A549 (cell line): ENCODE measurements around the gene CHCHD6. TPM values are rescaled to one million over a fixed set of nuclear protein-coding genes. Genes with fewer than 3 reads are reported as not detected.

ENCODE experiments used
- ATAC-seq, 2 experiments: fragments of 200-7000 bp in 1 of 2; fragments of >200 bp in 1 of 2; cut with Nextera tagmentation in 1 of 2; cut with Tn5 transposase in 1 of 2; 3 replicates each; pipeline versions ENCODE4 v1.8.0 to v1.9.1; 2018 to 2020; ENCODE audit warnings: mild to moderate bottlenecking in 1 of 2, moderate library complexity in 1 of 2
- CTCF ChIA-PET: fragments of 300-600 bp; sonication (Branson Sonifier 250); formaldehyde crosslinking; extraction: SDS; loops from one replicate; lab custom pipeline; 2021; ENCODE audit warnings: antibody characterized with exemption, inconsistent platforms; lab: Yijun Ruan, JAX
- POLR2A ChIA-PET: fragments of 350-600 bp; formaldehyde crosslinking; extraction: SDS; loops from one replicate; lab custom pipeline; 2021; ENCODE audit warnings: antibody characterized with exemption, inconsistent platforms; lab: Yijun Ruan, JAX
- DNase-seq, 2 experiments: peaks; one replicate each; pipeline versions ENCODE4 v3.0.0 to v3.0.0-alpha.2; 2011 to 2016; ENCODE audit warnings: low read depth in 1 of 2, low spot score in 1 of 2
- FAIRE-seq: peaks from 2 replicates; lab custom pipeline; 2011; peaks lifted over from hg19 to GRCh38; lab: Jason Lieb, UNC
- H3K27ac ChIP-seq, 2 experiments: fragments of >200 bp; sonication (Bioruptor Twin); formaldehyde crosslinking; 3 replicates each; pipeline ENCODE4 v1.5.1; 2016 to 2017
- H3K4me1 ChIP-seq: fragments of >200 bp; sonication (Bioruptor Twin); formaldehyde crosslinking; 3 replicates; pipeline ENCODE4 v1.6.1; 2016
- H3K4me2 ChIP-seq: fragments of >200 bp; sonication (Bioruptor Twin); formaldehyde crosslinking; 3 replicates; pipeline ENCODE4 v1.6.1; 2016
- H3K4me3 ChIP-seq: fragments of >200 bp; sonication (Bioruptor Twin); formaldehyde crosslinking; 3 replicates; pipeline ENCODE4 v1.5.1; 2016
- H3K9me3 ChIP-seq: fragments of >200 bp; sonication (Bioruptor Twin); formaldehyde crosslinking; 3 replicates; pipeline ENCODE4 v1.6.1; 2016
- ATOH8 ChIP-seq: fragments of 250-450 bp; sonication (Bioruptor Pico); IDR thresholded peaks from 2 replicates; pipeline ENCODE4 v1.5.0; 2020; ENCODE audit warnings: low read depth, mild to moderate bottlenecking, moderate library complexity
- BCL3 ChIP-seq: fragments of >200 bp; sonication (Bioruptor Twin); formaldehyde crosslinking; IDR thresholded peaks from 3 replicates; pipeline ENCODE4 v1.6.1; 2016
- CEBPB ChIP-seq, 2 experiments: fragments of >200 bp in 1 of 2; sonication (Bioruptor Twin) in 1 of 2; formaldehyde crosslinking in 1 of 2; IDR thresholded peaks; 2 replicates each; pipeline ENCODE4 v1.6.1; 2012 to 2016
- CHD4 ChIP-seq: fragments of 200-600 bp; sonication (generic); IDR thresholded peaks from 2 replicates; pipeline ENCODE4 v1.6.1; 2016; ENCODE audit warnings: antibody characterized with exemption, mild to moderate bottlenecking, borderline replicate concordance
- E2F6 ChIP-seq: IDR thresholded peaks from 2 replicates; pipeline ENCODE4 v1.6.1; 2012; ENCODE audit warnings: low read depth, borderline replicate concordance
- EHMT2 ChIP-seq: fragments of 200-600 bp; sonication (generic); IDR thresholded peaks from 2 replicates; pipeline ENCODE4 v1.6.1; 2016; ENCODE audit warnings: antibody characterized with exemption, low read depth, mild to moderate bottlenecking, moderate library complexity
- ELK1 ChIP-seq: fragments of 150-350 bp; IDR thresholded peaks from 2 replicates; pipeline ENCODE4 v1.6.1; 2014; ENCODE audit warnings: low read depth, mild to moderate bottlenecking, low read length
- EP300 ChIP-seq, 2 experiments: fragments of >200 bp; sonication (Bioruptor Twin); formaldehyde crosslinking; IDR thresholded peaks; 2 replicates in 1 of 2; 3 replicates in 1 of 2; pipeline ENCODE4 v1.6.1; 2016 to 2017
- FOSL2 ChIP-seq, 2 experiments: fragments of 450-650 bp in 1 of 2; fragments of >200 bp in 1 of 2; sonication (Bioruptor Twin) in 1 of 2; formaldehyde crosslinking; IDR thresholded peaks; 2 replicates each; pipeline versions ENCODE4 v1.5.0 to v1.6.1; 2016 to 2020; ENCODE audit warnings: mild to moderate bottlenecking in 1 of 2, moderate library complexity in 1 of 2
- FOXS1 ChIP-seq: fragments of 250-450 bp; sonication (Bioruptor Pico); IDR thresholded peaks from 2 replicates; pipeline ENCODE4 v1.5.0; 2020; ENCODE audit warnings: mild to moderate bottlenecking, moderate library complexity
- GATA3 ChIP-seq: IDR thresholded peaks from 2 replicates; pipeline ENCODE4 v1.6.1; 2012; ENCODE audit warnings: borderline replicate concordance
- HES2 ChIP-seq: fragments of >200 bp; sonication (Bioruptor Twin); formaldehyde crosslinking; IDR thresholded peaks from 2 replicates; pipeline ENCODE4 v1.6.1; 2016
- HMGXB4 ChIP-seq: fragments of 250-450 bp; sonication (Bioruptor Pico); IDR thresholded peaks from 2 replicates; pipeline ENCODE4 v1.5.0; 2021; ENCODE audit warnings: mild to moderate bottlenecking, moderate library complexity, borderline replicate concordance
- HOXB13 ChIP-seq: fragments of 250-450 bp; sonication (Bioruptor Pico); IDR thresholded peaks from 2 replicates; pipeline ENCODE4 v1.5.0; 2020; ENCODE audit warnings: low read depth, mild to moderate bottlenecking, moderate library complexity
- HOXB5 ChIP-seq: fragments of 250-450 bp; sonication (Bioruptor Pico); IDR thresholded peaks from 2 replicates; pipeline ENCODE4 v1.5.0; 2020; ENCODE audit warnings: mild to moderate bottlenecking, moderate library complexity
- JUN ChIP-seq, 2 experiments: fragments of >200 bp; sonication (Bioruptor Twin); formaldehyde crosslinking; IDR thresholded peaks; 2 replicates in 1 of 2; 3 replicates in 1 of 2; pipeline ENCODE4 v1.6.1; 2016 to 2017
- MAFK ChIP-seq: fragments of 450-650 bp; IDR thresholded peaks from 2 replicates; pipeline ENCODE4 v1.6.1; 2014; ENCODE audit not compliant: partially characterized antibody
- MAX ChIP-seq: IDR thresholded peaks from 2 replicates; pipeline ENCODE4 v1.6.1; 2012
- MAZ ChIP-seq: fragments of 150-350 bp; IDR thresholded peaks from 2 replicates; pipeline ENCODE4 v1.6.1; 2014; ENCODE audit warnings: antibody characterized with exemption, low read depth, low read length, borderline replicate concordance
- NFE2L2 ChIP-seq: fragments of 150-350 bp; conservative IDR thresholded peaks from 2 replicates; pipeline ENCODE4 v1.6.1; 2014; ENCODE audit warnings: low read length
- PBX3 ChIP-seq: IDR thresholded peaks from 2 replicates; pipeline ENCODE4 v1.6.1; 2012
- PHF8 ChIP-seq: fragments of 200-600 bp; sonication (generic); IDR thresholded peaks from 2 replicates; pipeline ENCODE4 v1.6.1; 2016; ENCODE audit warnings: low read depth, mild to moderate bottlenecking, antibody characterized with exemption, moderate library complexity, borderline replicate concordance
- POLR2AphosphoS2 ChIP-seq: conservative IDR thresholded peaks from 2 replicates; pipeline ENCODE4 v1.6.1; 2012; ENCODE audit warnings: low read length, improper control_type of control experiment, inconsistent platforms
- SMC3 ChIP-seq: fragments of >200 bp; sonication (Bioruptor Twin); formaldehyde crosslinking; IDR thresholded peaks from 3 replicates; pipeline ENCODE4 v1.6.1; 2018; ENCODE audit warnings: inconsistent platforms
- SREBF2 ChIP-seq: fragments of 450-650 bp; IDR thresholded peaks from 2 replicates; pipeline ENCODE4 v1.6.1; 2014; ENCODE audit warnings: mild to moderate bottlenecking, moderate library complexity
- TP53 ChIP-seq: fragments of 250-450 bp; sonication (Bioruptor Pico); IDR thresholded peaks from 2 replicates; pipeline ENCODE4 v1.5.0; 2021; ENCODE audit warnings: mild to moderate bottlenecking, moderate library complexity
- ZFP36 ChIP-seq: fragments of 450-650 bp; IDR thresholded peaks from 2 replicates; pipeline ENCODE4 v1.6.1; 2014; ENCODE audit warnings: borderline replicate concordance; ENCODE audit not compliant: partially characterized antibody
- ZNF302 ChIP-seq: fragments of 250-450 bp; sonication (Bioruptor Pico); IDR thresholded peaks from 2 replicates; pipeline ENCODE4 v1.9.0; 2021; ENCODE audit warnings: inconsistent platforms, mild to moderate bottlenecking, moderate library complexity
- WGBS: methylation state at CpG from one replicate; pipeline ENCODE4 v1.1.6; 2017; ENCODE audit errors: missing lambda C conversion rate; 5-methylcytosine and 5-hydroxymethylcytosine counted together
- polyA plus RNA-seq, 4 experiments: library from polyadenylated mRNA; depleted of rRNA in 3 of 4; stranded (reverse); fragments of >200 nt; fragmentation: RNase III in 1 of 4; extraction: RNeasy Plus Mini Kit Qiagen cat#74134 plus additional on column Dnase treatment in 1 of 4; gene quantifications; 2 replicates in 3 of 4; 3 replicates in 1 of 4; pipeline ENCODE4 v1.2.3, GENCODE V29; 2011 to 2017

The CHCHD6 gene
- polyA plus RNA-seq, 2 of the 4 experiments (the other 2 are of a cell fraction) = 15.0 to 18.1 TPM

GRCh38 chr3:126730376-126730775 lies 26.3 kb downstream of the CHCHD6 start:
- TF ChIP-seq ZNF302 (CRISPR knock-in tag) = no peak
- TF ChIP-seq CHD4 = no peak
- TF ChIP-seq POLR2AphosphoS2 = no peak
- TF ChIP-seq EP300 (IDR thresholded peaks at IDR 0.05) = no peak
- TF ChIP-seq MAX = no peak
- no peak for TF ChIP-seq MAZ
- TF ChIP-seq SREBF2 = no peak
- no peak for TF ChIP-seq E2F6
- no peak for TF ChIP-seq PBX3
- TF ChIP-seq PHF8 = no peak
- no peak for TF ChIP-seq HES2
- no peak for TF ChIP-seq JUN (IDR thresholded peaks at IDR 0.05)
- no peak for TF ChIP-seq HMGXB4 (CRISPR knock-in tag)
- TF ChIP-seq HOXB13 (CRISPR knock-in tag) = no peak
- TF ChIP-seq ZFP36 = no peak
- no peak for TF ChIP-seq FOXS1 (CRISPR knock-in tag)
- TF ChIP-seq TP53 = no peak
- TF ChIP-seq NFE2L2 = no peak
- no peak for TF ChIP-seq BCL3
- TF ChIP-seq HOXB5 (CRISPR knock-in tag) = no peak

GRCh38 chr3:126731044-126731443 lies 27.0 kb downstream of the CHCHD6 start:
- H3K9me3 ChIP-seq = no peaks in the 10 kb centered on the region
- 81% methylated on average over 3 of the region's 3 CpGs for WGBS
- no peak for DNase-seq
- TF ChIP-seq EP300 (IDR thresholded peaks at IDR 0.05) (no peak), CEBPB (IDR thresholded peaks at IDR 0.05) (no peak), ELK1 (no peak), GATA3 (no peak), HOXB13 (CRISPR knock-in tag) (no peak), SMC3 (no peak), FOSL2 (IDR thresholded peaks at IDR 0.05) (no peak), FOSL2 (CRISPR knock-in tag; IDR thresholded peaks at IDR 0.05) (no peak), ATOH8 (no peak), PBX3 (no peak), JUN (IDR thresholded peaks at IDR 0.05) (no peak), EHMT2 (no peak), MAFK (no peak)
- no peak overlapping the region for H3K4me3 ChIP-seq
- no peak overlapping the region for H3K27ac ChIP-seq
- no peak for FAIRE-seq
- no peak for ATAC-seq
- ChIA-PET CTCF (interaction anchor here (0.7 to 0.9 kb wide), 2 partner anchors 31 to 266 kb away, joined by 3 to 6 read pairs; no protein-coding TSS in a partner anchor), POLR2A (no interaction called here)
- no peaks in the 10 kb centered on the region for H3K4me1 ChIP-seq
- H3K4me2 ChIP-seq = no peak overlapping the region

More at GRCh38 chr3:126730376-126730775, 26.3 kb downstream of the CHCHD6 start:
- ChIA-PET CTCF (interaction anchor here (0.7 to 1.2 kb wide), 3 partner anchors 22 to 266 kb away, joined by 3 to 6 read pairs (median 6); no protein-coding TSS in a partner anchor), POLR2A (no interaction called here)
- Histone ChIP-seq H3K9me3 (no peaks in the 10 kb centered on the region), H3K4me2 (no peak overlapping the region), H3K4me1 (no peaks in the 10 kb centered on the region), H3K27ac (no peak overlapping the region), H3K4me3 (no peak overlapping the region)
- FAIRE-seq = no peak
- DNase-seq = no peak
- 88% methylated on average over 7 of the region's 7 CpGs for WGBS
- ATAC-seq = no peak
